ENCODE measurements around the gene KLHL7.

The KLHL7 gene

GRCh38 chr7:23105644-23106056 lies at the start of gene KLHL7:
KLHL7 (plus strand) TSS chr7:23105785; CDS start chr7:23106027, 242 bp downstream.
- peak within 1 kb of the TSS; percentile 83 for H3K27ac ChIP-seq
- no peak for TF ChIP-seq CTCF (conservative IDR thresholded peaks at IDR 0.05)
- peak; percentile 63 for TF ChIP-seq ZFX (IDR thresholded peaks at IDR 0.05)

- H3K27ac ChIP-seq = no peak overlapping the region
- no peak for TF ChIP-seq ZFX (IDR thresholded peaks at IDR 0.05)
- no peak for TF ChIP-seq CTCF (conservative IDR thresholded peaks at IDR 0.05)
Observed at GRCh38 chr7:23058408-23059096, 47.0 kb upstream of the KLHL7 start.

DNA sequence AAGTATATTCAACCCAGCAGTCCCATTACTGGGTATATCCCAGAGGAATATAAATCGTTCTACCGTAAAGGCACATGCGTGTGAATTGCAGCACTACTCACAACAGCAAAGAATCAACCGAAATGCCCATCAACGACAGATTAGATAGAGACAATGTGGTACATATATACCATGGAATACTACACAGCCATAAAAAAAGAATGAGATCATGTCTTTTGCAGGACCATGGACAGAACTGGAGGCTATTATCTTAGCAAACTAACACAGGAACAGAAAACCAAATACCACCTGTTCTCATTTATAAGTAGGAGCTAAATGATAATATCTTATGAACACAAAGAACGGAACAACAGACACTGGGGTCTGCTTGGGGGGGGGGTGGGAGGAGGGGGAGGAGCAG lies 44.3 kb upstream of the KLHL7 start:
- no peak overlapping the region for H3K27ac ChIP-seq
- TF ChIP-seq ZFX (IDR thresholded peaks at IDR 0.05) (no peak), CTCF (conservative IDR thresholded peaks at IDR 0.05) (no peak)

- no peak overlapping the region for H3K27ac ChIP-seq
- TF ChIP-seq CTCF (conservative IDR thresholded peaks at IDR 0.05) = no peak
- no peak for TF ChIP-seq ZFX (IDR thresholded peaks at IDR 0.05)
Observed at GRCh38 chr7:23062452-23062851, 43.1 kb upstream of the KLHL7 start.

DNA sequence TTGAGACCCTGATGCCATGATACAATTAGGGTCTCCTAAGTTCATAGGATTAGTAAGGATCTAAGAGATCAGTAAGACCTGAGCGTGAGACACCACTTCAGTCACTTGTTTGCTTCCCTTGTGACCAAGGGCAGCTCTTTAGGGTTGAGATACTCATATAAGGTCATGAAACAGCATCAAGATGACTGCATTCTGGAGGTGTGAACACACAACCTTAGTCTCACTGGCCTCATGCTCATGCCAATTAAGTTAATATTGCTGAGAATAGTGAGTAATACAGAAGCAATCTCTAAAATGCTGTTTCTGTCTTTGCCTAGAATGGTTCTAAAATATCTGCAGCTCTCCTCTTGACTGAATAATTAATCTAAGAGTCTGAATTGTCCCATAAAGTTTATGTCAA lies 39.6 kb upstream of the KLHL7 start:
- H3K27ac ChIP-seq = no peak overlapping the region
- no peak for TF ChIP-seq ZFX (IDR thresholded peaks at IDR 0.05)
- no peak for TF ChIP-seq CTCF (conservative IDR thresholded peaks at IDR 0.05)

DNA sequence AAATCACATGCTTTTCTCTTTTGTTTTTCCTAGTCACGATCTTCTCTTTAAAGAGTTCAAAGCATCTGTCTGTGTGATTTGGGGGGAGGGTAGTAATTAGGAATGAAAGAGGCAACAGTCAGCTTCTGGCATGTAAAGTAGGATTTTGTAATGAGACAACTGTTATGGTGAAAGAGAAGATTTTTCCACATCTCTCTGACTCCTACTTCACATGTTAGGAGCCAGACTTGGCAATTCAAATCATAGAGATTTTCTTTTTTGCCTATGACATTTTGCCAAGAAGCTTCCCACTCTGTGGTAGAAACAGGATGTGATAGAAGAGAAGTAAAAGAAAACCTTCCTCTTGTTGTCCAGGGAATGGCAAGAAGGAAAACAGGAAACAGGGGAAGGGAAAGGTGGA lies 38.3 kb upstream of the KLHL7 start:
- TF ChIP-seq CTCF (conservative IDR thresholded peaks at IDR 0.05) = no peak
- TF ChIP-seq ZFX (IDR thresholded peaks at IDR 0.05) = no peak
- H3K27ac ChIP-seq = no peak overlapping the region

DNA sequence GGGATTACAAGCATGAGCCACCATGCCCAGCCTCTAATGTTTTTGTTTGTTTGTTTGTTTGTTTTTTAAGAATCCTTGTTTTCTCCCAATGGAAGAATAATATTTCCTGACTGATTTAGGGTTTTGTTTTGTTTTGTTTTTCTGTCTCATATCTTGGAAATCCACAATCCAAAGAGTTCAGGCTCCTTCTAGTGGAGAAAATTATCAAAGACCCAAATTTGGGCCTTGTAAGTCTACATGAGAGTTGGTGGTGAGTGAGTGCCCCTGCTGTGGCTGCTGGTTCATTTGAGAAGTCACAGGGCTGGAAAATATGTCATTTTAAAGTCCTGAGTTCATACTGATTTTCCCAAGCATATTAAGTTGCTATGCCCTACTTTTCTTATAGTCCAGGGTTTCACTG lies 33.5 kb upstream of the KLHL7 start:
- TF ChIP-seq CTCF (conservative IDR thresholded peaks at IDR 0.05) (peak; percentile 16), ZFX (IDR thresholded peaks at IDR 0.05) (no peak)
- H3K27ac ChIP-seq = no peak overlapping the region

All from C4-2B (cell line).